Mammary epithelial cell (primary cell): ENCODE results near the gene MICALL1.
A peak's percentile ranks its signal among the peaks of the same experiment; 100 is the strongest.

Source experiments
- CTCF ChIP-seq, 2 donors: IDR thresholded peaks in 1 of 2; conservative IDR thresholded peaks in 1 of 2; 2 replicates each; pipeline ENCODE4 v1.5.1; 2011 to 2012; ENCODE audit warnings: inconsistent platforms in 2 of 2, low read length in 2 of 2, mild to moderate bottlenecking in 2 of 2, control low read depth in 1 of 2, low read depth in 1 of 2; ENCODE audit not compliant: insufficient read depth in 1 of 2; ENCODE audit errors: extremely low read depth in 1 of 2
- EZH2 ChIP-seq: IDR thresholded peaks from 2 replicates; pipeline ENCODE4 v1.6.1; 2012; ENCODE audit warnings: low read length, inconsistent platforms, borderline replicate concordance

GRCh38 chr22:37930270-37930951 lies 24.3 kb downstream of the MICALL1 start:
- TF ChIP-seq CTCF (conservative IDR thresholded peaks at IDR 0.05 in 1 of 2, IDR thresholded peaks at IDR 0.05 in 1 of 2; ENCODE audit: extremely low read depth in 1 of 2, insufficient read depth in 1 of 2, low read depth in 1 of 2, low read length in 2 of 2) (peak; percentile 18 to 49), EZH2 (no peak)
